HepG2 (cell line): ENCODE data around the gene WDR5B. TPM values are rescaled to one million over a fixed set of nuclear protein-coding genes. Genes with fewer than 3 reads are reported as not detected.

Experiments used
- ASH2L ChIP-seq: fragments of 300-600, 200-600 bp; sonication (generic); IDR thresholded peaks from 2 replicates; pipeline ENCODE4 v1.7.0; 2017; ENCODE audit warnings: low read depth, mild to moderate bottlenecking, moderate library complexity, mixed read lengths, low read length; ENCODE audit not compliant: insufficient read length
- CBX1 ChIP-seq: IDR thresholded peaks from one replicate; pipeline ENCODE4 v1.6.1; 2016; ENCODE audit warnings: antibody characterized with exemption, low read depth
- DR1 ChIP-seq: sonication (generic); formaldehyde crosslinking; IDR thresholded peaks from 2 replicates; pipeline ENCODE4 v1.8.0; 2021; ENCODE audit warnings: mild to moderate bottlenecking, missing genetic modification reagents, inconsistent platforms
- ELF3 ChIP-seq: IDR thresholded peaks from 2 replicates; pipeline ENCODE4 v1.6.1; 2016; ENCODE audit warnings: missing genetic modification reagents, missing compliant biosample characterization
- FOSL1 ChIP-seq: sonication (generic); formaldehyde crosslinking; IDR thresholded peaks from 2 replicates; pipeline ENCODE4 v1.9.0; 2021; ENCODE audit warnings: missing genetic modification reagents, borderline replicate concordance
- HMGA1 ChIP-seq: sonication (generic); formaldehyde crosslinking; conservative IDR thresholded peaks from 2 replicates; pipeline ENCODE4 v1.4.0; 2020; ENCODE audit warnings: missing genetic modification reagents
- KLF16 ChIP-seq, 2 experiments: sonication (generic) in 1 of 2; formaldehyde crosslinking in 1 of 2; IDR thresholded peaks; 2 replicates each; pipeline versions ENCODE4 v1.6.1 to v1.8.0; 2016 to 2023; ENCODE audit warnings: missing genetic modification reagents in 2 of 2, missing compliant biosample characterization in 1 of 2
- MTF2 ChIP-seq: sonication (generic); formaldehyde crosslinking; IDR thresholded peaks from 2 replicates; pipeline ENCODE4 v1.5.0; 2020; ENCODE audit warnings: missing genetic modification reagents, borderline replicate concordance
- NFYB ChIP-seq: sonication (generic); formaldehyde crosslinking; IDR thresholded peaks from 2 replicates; pipeline ENCODE4 v1.4.0; 2020; ENCODE audit warnings: missing genetic modification reagents
- PHF5A ChIP-seq: IDR thresholded peaks from one replicate; pipeline ENCODE4 v1.6.1; 2018; ENCODE audit warnings: low read depth, missing genetic modification reagents; ENCODE audit not compliant: unreplicated experiment
- RARG ChIP-seq: sonication (generic); formaldehyde crosslinking; IDR thresholded peaks from 2 replicates; pipeline ENCODE4 v1.4.0; 2020; ENCODE audit warnings: low read depth, mild to moderate bottlenecking, missing genetic modification reagents
- RFX1 ChIP-seq: fragments of 450-650 bp; IDR thresholded peaks from 2 replicates; pipeline ENCODE4 v1.6.1; 2017
- RXRA ChIP-seq: sonication (generic); formaldehyde crosslinking; IDR thresholded peaks from 2 replicates; pipeline ENCODE4 v1.5.1; 2020; ENCODE audit warnings: missing genetic modification reagents
- ZFP41 ChIP-seq: sonication (generic); formaldehyde crosslinking; IDR thresholded peaks from 2 replicates; pipeline ENCODE4 v1.4.0; 2020; ENCODE audit warnings: mild to moderate bottlenecking, missing genetic modification reagents, borderline replicate concordance
- ZNF484 ChIP-seq: sonication (generic); formaldehyde crosslinking; IDR thresholded peaks from 2 replicates; pipeline ENCODE4 v1.5.1; 2020; ENCODE audit warnings: mild to moderate bottlenecking, low read depth, missing genetic modification reagents, borderline replicate concordance
- ZNF557 ChIP-seq: sonication (generic); formaldehyde crosslinking; IDR thresholded peaks from 2 replicates; pipeline ENCODE4 v1.4.0; 2020; ENCODE audit warnings: missing genetic modification reagents
- ZNF703 ChIP-seq: sonication (generic); formaldehyde crosslinking; IDR thresholded peaks from 2 replicates; pipeline ENCODE4 v1.5.1; 2020; ENCODE audit warnings: missing genetic modification reagents, mild to moderate bottlenecking, moderate library complexity, borderline replicate concordance
- polyA plus RNA-seq, 8 experiments: library from polyadenylated mRNA; depleted of rRNA in 3 of 8; stranded (reverse) in 7 of 8; unstranded in 1 of 8; fragments of >200 nt; fragmentation: Illumina TruSeq in 4 of 8; extraction: Trizol in 4 of 8; gene quantifications; 2 replicates each; pipeline versions ENCODE4 v1.2.1 to v1.2.3, GENCODE V29; 2011 to 2016; ENCODE audit warnings: low read depth in 4 of 8, missing spikeins in 1 of 8, mixed read lengths in 1 of 8; ENCODE audit not compliant: insufficient read depth in 1 of 8
- total RNA-seq, 5 experiments: library from RNA; depleted of rRNA; stranded (reverse); fragments of >200 nt; fragmentation: Illumina TruSeq; extraction: Trizol; gene quantifications; 2 replicates each; pipeline ENCODE4 v1.2.3, GENCODE V29; 2016; ENCODE audit warnings: low read depth in 1 of 5
- TF ChIP-seq, protein P1 (sequence below): sonication (generic); formaldehyde crosslinking; IDR thresholded peaks from 2 replicates; pipeline ENCODE4 v1.4.0; 2020; ENCODE audit warnings: mild to moderate bottlenecking, missing genetic modification reagents
- TF ChIP-seq, protein P2 (sequence below): sonication (generic); formaldehyde crosslinking; IDR thresholded peaks from 2 replicates; pipeline ENCODE4 v1.4.0; 2020; ENCODE audit warnings: mild to moderate bottlenecking, low read depth, missing genetic modification reagents

Gene WDR5B
- total and polyA plus RNA-seq, 2 of the 13 experiments (the other 11 are each of a cell fraction or from before 2014, with no cell fraction given), result 2.5 to 3.6 TPM

DNA sequence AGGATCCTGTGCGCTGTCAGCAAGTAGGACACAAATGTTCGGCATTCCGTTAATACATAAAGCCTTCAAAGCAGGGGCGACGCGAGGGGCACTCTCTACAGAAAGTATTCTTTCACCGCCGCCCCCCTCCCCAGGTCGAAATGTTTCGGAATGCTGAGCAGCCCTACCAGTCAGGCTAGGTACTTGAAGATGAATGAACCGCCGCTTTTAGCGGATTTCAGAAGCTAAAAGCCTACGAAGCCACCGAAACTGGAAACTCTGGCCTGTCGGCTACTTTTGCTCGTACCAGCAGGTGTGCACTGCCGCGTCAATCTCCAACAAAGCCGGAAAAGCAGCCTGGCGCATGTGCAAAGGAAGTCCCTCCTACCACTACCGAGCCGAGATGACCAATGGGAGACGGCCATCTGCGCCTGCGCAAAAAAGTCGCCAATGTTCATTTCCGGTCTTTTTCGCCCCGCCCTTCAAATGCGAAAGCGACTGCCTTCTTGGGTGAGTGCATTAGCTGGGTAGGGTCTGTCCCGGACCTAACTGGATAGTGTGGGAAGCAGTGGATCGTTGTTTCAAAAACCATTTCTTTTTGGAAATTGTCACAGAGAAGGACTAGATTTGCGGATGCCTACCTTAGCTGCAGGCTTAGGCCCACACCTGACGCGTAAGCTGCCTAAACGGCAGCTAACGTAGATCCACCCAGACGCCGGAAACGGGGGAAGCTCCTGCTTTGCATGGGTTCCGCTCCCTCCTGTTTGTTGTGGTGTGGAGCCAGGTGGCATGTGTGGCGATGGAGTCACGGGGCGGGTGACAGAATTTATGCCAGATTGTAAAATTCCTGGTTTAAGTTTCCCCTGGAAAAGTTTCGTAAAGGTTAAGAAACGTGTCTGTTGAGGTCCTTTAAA, at the start of gene WDR5B (continued):
- TF ChIP-seq, protein P1, sequence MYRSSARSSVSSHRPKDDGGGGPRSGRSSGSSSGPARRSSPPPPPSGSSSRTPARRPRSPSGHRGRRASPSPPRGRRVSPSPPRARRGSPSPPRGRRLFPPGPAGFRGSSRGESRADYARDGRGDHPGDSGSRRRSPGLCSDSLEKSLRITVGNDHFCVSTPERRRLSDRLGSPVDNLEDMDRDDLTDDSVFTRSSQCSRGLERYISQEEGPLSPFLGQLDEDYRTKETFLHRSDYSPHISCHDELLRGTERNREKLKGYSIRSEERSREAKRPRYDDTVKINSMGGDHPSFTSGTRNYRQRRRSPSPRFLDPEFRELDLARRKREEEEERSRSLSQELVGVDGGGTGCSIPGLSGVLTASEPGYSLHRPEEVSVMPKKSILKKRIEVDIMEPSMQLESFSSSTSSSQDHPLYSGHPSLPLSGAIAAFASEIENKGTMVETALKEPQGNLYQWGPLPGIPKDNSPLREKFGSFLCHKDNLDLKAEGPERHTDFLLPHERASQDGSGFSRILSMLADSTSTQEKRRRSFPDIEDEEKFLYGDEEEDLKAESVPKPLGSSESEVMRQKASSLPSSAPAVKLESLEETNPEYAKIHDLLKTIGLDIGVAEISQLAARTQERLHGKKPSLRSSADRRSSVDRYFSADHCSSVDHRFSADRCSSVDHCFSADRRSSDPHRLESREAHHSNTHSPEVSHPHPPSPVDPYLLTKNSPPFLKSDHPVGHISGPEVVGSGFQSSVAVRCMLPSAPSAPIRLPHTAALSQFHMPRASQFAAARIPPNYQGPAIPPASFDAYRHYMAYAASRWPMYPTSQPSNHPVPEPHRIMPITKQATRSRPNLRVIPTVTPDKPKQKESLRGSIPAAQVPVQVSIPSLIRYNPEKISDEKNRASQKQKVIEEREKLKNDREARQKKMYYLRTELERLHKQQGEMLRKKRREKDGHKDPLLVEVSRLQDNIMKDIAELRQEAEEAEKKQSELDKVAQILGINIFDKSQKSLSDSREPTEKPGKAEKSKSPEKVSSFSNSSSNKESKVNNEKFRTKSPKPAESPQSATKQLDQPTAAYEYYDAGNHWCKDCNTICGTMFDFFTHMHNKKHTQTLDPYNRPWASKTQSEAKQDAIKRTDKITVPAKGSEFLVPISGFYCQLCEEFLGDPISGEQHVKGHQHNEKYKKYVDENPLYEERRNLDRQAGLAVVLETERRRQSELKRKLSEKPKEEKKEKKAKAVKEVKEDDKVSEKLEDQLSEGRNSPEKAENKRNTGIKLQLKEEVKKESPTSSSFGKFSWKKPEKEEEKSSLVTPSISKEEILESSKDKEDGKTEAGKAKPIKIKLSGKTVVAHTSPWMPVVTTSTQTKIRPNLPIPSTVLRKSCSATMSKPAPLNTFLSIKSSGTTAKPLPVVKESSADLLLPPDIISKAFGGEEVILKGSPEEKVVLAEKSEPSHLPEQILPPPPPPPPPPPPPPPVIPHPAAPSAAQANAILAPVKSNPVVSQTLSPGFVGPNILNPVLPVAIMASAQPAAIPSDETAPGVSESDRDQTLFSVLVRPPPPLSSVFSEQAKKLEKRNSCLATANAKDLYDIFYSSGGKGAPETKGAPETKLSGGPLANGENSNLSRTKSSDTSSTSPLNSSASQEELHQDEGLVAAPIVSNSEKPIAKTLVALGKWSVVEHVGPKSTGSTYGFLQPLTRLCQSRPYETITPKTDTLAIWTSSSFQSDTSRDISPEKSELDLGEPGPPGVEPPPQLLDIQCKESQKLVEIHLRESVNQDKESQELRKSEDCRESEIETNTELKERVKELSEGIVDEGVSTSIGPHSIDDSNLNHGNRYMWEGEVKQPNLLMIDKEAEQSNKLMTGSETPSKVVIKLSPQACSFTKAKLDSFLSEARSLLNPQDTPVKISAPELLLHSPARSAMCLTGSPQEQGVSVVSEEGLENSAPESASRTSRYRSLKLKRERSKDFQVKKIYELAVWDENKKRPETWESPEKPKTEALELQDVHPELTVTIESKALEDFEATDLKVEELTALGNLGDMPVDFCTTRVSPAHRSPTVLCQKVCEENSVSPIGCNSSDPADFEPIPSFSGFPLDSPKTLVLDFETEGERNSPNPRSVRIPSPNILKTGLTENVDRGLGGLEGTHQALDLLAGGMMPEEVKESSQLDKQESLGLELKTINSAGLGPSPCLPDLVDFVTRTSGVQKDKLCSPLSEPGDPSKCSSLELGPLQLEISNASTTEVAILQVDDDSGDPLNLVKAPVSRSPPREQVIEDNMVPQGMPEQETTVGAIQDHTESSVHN (CRISPR knock-in tag), result no peak
- TF ChIP-seq DR1 (peak; percentile 87), CBX1 (peak; percentile 95), RARG (CRISPR knock-in tag) (no peak), ZNF703 (CRISPR knock-in tag) (no peak), ELF3 (CRISPR knock-in tag) (peak; percentile 38; the same call in 1 of the 2 replicates), ZNF484 (no peak), ZFP41 (CRISPR knock-in tag) (no peak), RFX1 (no peak), HMGA1 (CRISPR knock-in tag) (no peak), NFYB (peak; percentile 79), RXRA (CRISPR knock-in tag) (no peak), ZNF557 (CRISPR knock-in tag) (peak; percentile 27; the same call in 1 of the 2 replicates), MTF2 (CRISPR knock-in tag) (no peak), KLF16 (CRISPR knock-in tag; IDR thresholded peaks at IDR 0.05) (peak in 1 of 2 experiments; percentile 88; a peak in 2 of 4 replicates), FOSL1 (CRISPR knock-in tag) (peak; percentile 34; the same call in 1 of the 2 replicates), PHF5A (CRISPR knock-in tag) (no peak), ASH2L (peak; percentile 95)
- TF ChIP-seq, protein P2, sequence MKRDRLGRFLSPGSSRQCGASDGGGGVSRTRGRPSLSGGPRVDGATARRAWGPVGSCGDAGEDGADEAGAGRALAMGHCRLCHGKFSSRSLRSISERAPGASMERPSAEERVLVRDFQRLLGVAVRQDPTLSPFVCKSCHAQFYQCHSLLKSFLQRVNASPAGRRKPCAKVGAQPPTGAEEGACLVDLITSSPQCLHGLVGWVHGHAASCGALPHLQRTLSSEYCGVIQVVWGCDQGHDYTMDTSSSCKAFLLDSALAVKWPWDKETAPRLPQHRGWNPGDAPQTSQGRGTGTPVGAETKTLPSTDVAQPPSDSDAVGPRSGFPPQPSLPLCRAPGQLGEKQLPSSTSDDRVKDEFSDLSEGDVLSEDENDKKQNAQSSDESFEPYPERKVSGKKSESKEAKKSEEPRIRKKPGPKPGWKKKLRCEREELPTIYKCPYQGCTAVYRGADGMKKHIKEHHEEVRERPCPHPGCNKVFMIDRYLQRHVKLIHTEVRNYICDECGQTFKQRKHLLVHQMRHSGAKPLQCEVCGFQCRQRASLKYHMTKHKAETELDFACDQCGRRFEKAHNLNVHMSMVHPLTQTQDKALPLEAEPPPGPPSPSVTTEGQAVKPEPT (CRISPR knock-in tag), result no peak
